Astrocyte of the spinal cord (primary cell): ENCODE measurements around the gene IL1RAPL2.
"Not testable (repeated sequence)": the region's sequence is repeated elsewhere in the genome, so short reads cannot be mapped to it uniquely, and the experiment has no call there.

Experiments
- DNase-seq: peaks from one replicate; pipeline ENCODE4 v3.0.0; 2011; ENCODE audit warnings: low read depth, low spot score
- H3K4me3 ChIP-seq: 2 replicates; pipeline ENCODE4 v1.5.1; 2011; ENCODE audit warnings: low read depth, mild to moderate bottlenecking, low read length, moderate library complexity
- in situ Hi-C: cut with HindIII; loops from 2 replicates; pipeline ENCODE4 v1.10.0; 2017; ENCODE audit warnings: low sequenced_read_pairs
- TF ChIP-seq, protein P1 (sequence below): IDR thresholded peaks from 2 replicates; pipeline ENCODE4 v1.5.1; 2012; ENCODE audit warnings: low read depth, mild to moderate bottlenecking, low read length, inconsistent platforms

The IL1RAPL2 gene

DNA sequence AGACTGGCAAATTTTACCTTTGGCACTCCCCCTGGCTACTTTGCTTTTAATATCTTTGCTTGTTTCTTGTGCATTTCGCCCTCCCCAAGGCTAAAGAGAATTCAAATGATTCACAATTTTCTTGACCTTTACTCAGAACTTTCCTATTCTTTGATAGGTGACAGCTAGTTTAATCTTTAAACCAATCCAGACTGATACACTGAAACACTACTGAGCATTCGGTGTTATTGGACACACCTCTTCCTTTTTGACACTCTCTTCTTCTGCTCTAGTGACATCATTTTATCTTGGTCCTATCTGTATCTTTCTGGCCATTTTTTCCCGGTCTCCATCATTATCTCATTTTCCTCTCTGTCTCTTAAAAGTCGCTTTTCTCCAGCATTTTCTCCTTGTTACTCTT is 103.1 kb downstream of the IL1RAPL2 start:
- TF ChIP-seq, protein P1, sequence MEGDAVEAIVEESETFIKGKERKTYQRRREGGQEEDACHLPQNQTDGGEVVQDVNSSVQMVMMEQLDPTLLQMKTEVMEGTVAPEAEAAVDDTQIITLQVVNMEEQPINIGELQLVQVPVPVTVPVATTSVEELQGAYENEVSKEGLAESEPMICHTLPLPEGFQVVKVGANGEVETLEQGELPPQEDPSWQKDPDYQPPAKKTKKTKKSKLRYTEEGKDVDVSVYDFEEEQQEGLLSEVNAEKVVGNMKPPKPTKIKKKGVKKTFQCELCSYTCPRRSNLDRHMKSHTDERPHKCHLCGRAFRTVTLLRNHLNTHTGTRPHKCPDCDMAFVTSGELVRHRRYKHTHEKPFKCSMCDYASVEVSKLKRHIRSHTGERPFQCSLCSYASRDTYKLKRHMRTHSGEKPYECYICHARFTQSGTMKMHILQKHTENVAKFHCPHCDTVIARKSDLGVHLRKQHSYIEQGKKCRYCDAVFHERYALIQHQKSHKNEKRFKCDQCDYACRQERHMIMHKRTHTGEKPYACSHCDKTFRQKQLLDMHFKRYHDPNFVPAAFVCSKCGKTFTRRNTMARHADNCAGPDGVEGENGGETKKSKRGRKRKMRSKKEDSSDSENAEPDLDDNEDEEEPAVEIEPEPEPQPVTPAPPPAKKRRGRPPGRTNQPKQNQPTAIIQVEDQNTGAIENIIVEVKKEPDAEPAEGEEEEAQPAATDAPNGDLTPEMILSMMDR, result no peak
- in situ Hi-C loops, result no loop called here
- DNase-seq, result no peak
- no peak overlapping the region for H3K4me3 ChIP-seq

DNA sequence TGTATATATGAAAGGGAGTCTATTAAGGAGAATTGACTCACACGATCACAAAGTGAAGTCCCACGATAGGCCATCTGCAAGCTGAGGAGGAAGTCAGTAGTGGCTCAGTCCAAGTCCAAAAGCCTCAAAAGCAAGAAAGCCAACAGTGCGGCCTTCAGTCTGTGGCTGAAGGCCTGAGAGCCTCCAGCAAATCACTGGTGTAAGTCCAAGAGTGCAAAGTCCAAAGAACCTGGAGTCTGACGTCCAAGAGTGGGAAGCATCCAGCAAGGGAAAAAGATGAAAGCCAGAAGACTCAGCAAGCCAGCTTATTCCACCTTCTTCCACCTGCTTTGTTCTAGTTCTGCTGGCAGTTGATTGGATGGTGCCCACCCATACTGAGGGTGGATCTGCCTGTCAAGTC is 104.1 kb downstream of the IL1RAPL2 start:
- DNase-seq, result no peak
- in situ Hi-C loops, result no loop called here
- TF ChIP-seq, protein P1, result no peak
- no peak overlapping the region for H3K4me3 ChIP-seq

DNA sequence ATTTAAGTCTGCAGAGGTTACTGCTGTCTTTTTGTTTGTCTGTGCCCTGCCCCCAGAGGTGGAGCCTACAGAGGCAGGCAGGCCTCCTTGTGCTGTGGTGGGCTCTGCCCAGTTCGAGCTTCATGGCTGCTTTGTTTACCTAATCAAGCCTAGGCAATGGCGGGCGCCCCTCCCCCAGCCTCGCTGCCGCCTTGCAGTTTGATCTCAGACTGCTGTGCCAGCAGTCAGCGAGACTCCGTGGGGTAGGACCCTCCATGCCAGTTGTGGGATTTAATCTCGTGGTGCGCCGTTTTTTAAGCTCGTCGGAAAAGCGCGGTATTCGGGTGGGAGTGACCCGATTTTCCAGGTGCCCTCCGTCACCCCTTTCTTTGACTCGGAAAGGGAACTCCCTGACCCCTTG is 111.5 kb downstream of the IL1RAPL2 start:
- H3K4me3 ChIP-seq, DNase-seq, in situ Hi-C loops: not testable (repeated sequence)

DNA sequence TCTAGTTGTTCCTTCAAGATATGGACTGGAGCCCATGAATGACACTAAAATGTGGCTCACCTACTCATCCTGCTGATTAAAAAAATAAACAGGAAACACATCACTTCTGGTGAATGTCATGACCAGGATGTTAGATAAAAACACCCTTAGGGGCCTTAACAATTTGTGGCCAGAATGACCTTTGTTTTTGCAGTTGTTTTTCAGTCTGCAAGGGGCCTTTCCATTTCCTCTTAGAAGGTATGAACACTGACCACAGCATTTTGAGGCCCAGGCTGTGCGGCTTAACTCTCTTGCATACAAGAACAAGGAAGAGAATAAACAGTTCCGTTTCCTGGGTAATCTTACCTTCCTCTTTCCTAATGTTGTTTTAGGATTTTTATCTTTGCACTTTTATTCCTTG is 113.2 kb downstream of the IL1RAPL2 start:
- in situ Hi-C loops, result no loop called here

DNA sequence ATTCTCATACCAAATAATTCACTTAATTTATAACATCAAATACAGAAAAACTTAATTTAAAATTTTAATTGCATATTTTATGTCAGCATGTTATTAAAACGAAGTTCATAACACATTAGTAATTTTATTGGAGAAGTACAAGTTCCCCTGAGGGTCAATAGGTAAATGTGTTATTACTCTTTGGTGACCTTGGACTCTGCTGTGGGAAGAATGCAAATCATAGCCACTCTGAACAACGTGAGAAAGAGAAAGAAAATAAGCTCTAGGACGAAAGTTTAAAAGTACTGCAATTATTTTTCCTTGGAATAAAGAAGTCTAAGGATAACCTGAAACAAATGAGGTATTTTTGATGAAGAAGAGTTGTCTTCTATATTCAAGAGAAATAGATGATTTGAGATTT is 115.2 kb downstream of the IL1RAPL2 start:
- TF ChIP-seq, protein P1, result no peak
- DNase-seq, result no peak

More for the DNA sequence above, 113.2 kb downstream of the IL1RAPL2 start:
- no peak for DNase-seq
- no peak overlapping the region for H3K4me3 ChIP-seq
- TF ChIP-seq, protein P1, result no peak

DNA sequence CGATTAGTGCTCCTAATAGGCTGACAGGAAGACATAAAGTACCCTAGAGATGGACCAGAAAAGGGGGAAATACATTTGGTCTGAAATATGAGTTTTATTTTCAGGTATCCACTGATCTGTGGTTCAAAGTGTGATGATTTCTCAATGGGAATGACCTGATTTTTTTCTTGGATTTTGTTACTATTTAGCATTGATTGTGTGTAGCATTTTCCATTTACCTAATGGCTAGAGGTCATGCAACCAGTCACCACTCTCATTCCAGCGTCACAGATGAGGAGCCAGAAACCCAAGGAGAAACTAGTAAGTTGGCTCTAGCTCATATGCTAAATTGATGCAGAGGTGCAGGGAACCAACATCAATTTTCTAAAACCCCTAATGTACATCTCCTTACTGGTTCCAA is 118.1 kb downstream of the IL1RAPL2 start:
- TF ChIP-seq, protein P1, result no peak
- in situ Hi-C loops, result loop anchor here (10.0 kb wide), 1 partner anchor 121 kb away; no protein-coding TSS in a partner anchor
- DNase-seq, result no peak
- H3K4me3 ChIP-seq, result no peak overlapping the region

More for the DNA sequence above, 115.2 kb downstream of the IL1RAPL2 start:
- no peak overlapping the region for H3K4me3 ChIP-seq
- in situ Hi-C loops, result loop anchor here (10.0 kb wide), 1 partner anchor 124 kb away; no protein-coding TSS in a partner anchor

DNA sequence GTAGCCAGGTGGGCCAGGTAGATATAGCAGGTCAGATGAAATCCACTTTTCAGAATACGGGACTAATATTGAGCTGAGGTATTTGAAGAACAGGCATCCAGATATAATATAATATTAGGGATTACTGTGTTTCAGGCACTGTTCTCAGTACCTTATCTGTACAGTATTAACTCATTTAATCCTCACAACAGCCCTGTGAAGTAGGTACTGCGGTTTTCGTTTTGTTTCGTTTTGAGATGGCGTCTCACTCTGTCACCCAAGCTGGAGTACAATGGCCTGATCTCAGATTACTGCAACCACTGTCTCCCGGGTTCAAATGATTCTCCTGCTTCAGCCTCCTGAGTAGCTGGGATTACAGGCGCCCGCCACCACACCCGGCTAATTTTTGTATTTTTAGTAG is 129.6 kb downstream of the IL1RAPL2 start:
- in situ Hi-C loops, result no loop called here
- TF ChIP-seq, protein P1, result no peak
- H3K4me3 ChIP-seq, result no peak overlapping the region
- DNase-seq, result no peak
